Panc1 (cell line): ENCODE results near the gene MRTFA.

ENCODE experiments used
- CTCF ChIP-seq: fragments of 450-650 bp; IDR thresholded peaks from 2 replicates; pipeline ENCODE4 v1.5.1; 2017; ENCODE audit warnings: mild to moderate bottlenecking
- POLR2AphosphoS5 ChIP-seq: IDR thresholded peaks from 2 replicates; pipeline ENCODE4 v1.6.1; 2012; ENCODE audit warnings: mild to moderate bottlenecking, low read depth, low read length, moderate library complexity

GRCh38 chr22:40479126-40479800, 157.3 kb downstream of the MRTFA start:
- no peak for TF ChIP-seq CTCF
- no peak for TF ChIP-seq POLR2AphosphoS5
